BJ (cell line): ENCODE measurements around the gene ZSWIM9. TPM values are rescaled to one million over a fixed set of nuclear protein-coding genes. Genes with fewer than 3 reads are reported as not detected.
"Not testable (repeated sequence)": the region's sequence is repeated elsewhere in the genome, so short reads cannot be mapped to it uniquely, and the experiment has no call there.

Experiments used
- CTCF ChIA-PET: fragments of 350-600 bp; formaldehyde crosslinking; extraction: SDS; loops from one replicate; lab custom pipeline; 2021; ENCODE audit warnings: antibody characterized with exemption, inconsistent platforms; lab: Yijun Ruan, JAX
- POLR2A ChIA-PET: fragments of 300-600 bp; sonication (Branson Sonifier 250); formaldehyde crosslinking; extraction: SDS; loops from one replicate; lab custom pipeline; 2021; ENCODE audit warnings: antibody characterized with exemption; lab: Charles Lee
- DNase-seq: peaks from one replicate; pipeline ENCODE4 v3.0.0-alpha.2; 2011; ENCODE audit warnings: low read depth
- H3K27me3 ChIP-seq: 2 replicates; pipeline ENCODE4 v1.6.0; 2011; ENCODE audit warnings: low read length; ENCODE audit not compliant: control insufficient read depth, insufficient read depth
- H3K36me3 ChIP-seq: 2 replicates; pipeline ENCODE4 v1.5.1; 2011; ENCODE audit warnings: low read length; ENCODE audit not compliant: control insufficient read depth, insufficient read depth
- H3K4me3 ChIP-seq: 2 replicates; pipeline ENCODE4 v1.5.1; 2011; ENCODE audit warnings: low read depth, mild to moderate bottlenecking, control low read depth, low read length
- polyA plus RNA-seq: library from polyadenylated mRNA; depleted of rRNA; stranded (reverse); fragments of >200 nt; gene quantifications from 2 replicates; pipeline ENCODE4 v1.2.3, GENCODE V29; 2011
- TF ChIP-seq, protein P1 (sequence below): IDR thresholded peaks from 2 replicates; pipeline ENCODE4 v1.5.1; 2011; ENCODE audit warnings: low read depth, mild to moderate bottlenecking, control low read depth, inconsistent platforms, low read length, moderate library complexity; ENCODE audit not compliant: insufficient read depth

The ZSWIM9 gene
- polyA plus RNA-seq, 1 experiment = 0.75 TPM

DNA sequence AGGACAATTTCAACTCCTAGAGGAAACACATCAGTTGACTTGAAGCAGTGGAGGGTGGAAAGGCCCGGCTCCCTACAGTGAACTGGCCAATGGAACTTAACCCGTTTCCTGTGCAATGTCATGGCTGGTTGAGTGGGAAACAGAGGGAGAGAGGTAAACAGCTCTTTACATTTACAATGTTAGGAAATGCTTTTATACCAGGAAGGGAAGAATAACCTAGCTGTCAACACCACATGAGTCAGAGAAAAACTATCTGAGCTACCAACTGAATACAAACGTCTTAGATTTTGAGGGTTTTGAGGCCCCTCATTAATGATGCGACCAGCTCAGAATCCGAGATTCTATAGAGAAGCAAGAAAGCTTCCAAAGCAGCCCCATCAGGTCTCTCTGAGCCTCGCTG, 48.5 kb downstream of the ZSWIM9 start:
- DNase-seq = no peak
- Histone ChIP-seq H3K36me3 (no peaks in the 10 kb centered on the region), H3K27me3 (no peaks in the 10 kb centered on the region), H3K4me3 (no peak overlapping the region)
- TF ChIP-seq, protein P1, sequence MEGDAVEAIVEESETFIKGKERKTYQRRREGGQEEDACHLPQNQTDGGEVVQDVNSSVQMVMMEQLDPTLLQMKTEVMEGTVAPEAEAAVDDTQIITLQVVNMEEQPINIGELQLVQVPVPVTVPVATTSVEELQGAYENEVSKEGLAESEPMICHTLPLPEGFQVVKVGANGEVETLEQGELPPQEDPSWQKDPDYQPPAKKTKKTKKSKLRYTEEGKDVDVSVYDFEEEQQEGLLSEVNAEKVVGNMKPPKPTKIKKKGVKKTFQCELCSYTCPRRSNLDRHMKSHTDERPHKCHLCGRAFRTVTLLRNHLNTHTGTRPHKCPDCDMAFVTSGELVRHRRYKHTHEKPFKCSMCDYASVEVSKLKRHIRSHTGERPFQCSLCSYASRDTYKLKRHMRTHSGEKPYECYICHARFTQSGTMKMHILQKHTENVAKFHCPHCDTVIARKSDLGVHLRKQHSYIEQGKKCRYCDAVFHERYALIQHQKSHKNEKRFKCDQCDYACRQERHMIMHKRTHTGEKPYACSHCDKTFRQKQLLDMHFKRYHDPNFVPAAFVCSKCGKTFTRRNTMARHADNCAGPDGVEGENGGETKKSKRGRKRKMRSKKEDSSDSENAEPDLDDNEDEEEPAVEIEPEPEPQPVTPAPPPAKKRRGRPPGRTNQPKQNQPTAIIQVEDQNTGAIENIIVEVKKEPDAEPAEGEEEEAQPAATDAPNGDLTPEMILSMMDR = no peak
- ChIA-PET POLR2A (no interaction called here), CTCF (interaction anchor here (1.3 kb wide), 1 partner anchor 41 kb away, joined by 4 read pairs; no protein-coding TSS in a partner anchor)

GRCh38 chr19:48220784-48221183, 50.3 kb downstream of the ZSWIM9 start:
- CTCF ChIA-PET = not testable (repeated sequence)

GRCh38 chr19:48221628-48222027, 51.1 kb downstream of the ZSWIM9 start:
- no peaks in the 10 kb centered on the region for H3K27me3 ChIP-seq
- TF ChIP-seq, protein P1 = no peak
- no peak for DNase-seq
- no peak overlapping the region for H3K4me3 ChIP-seq
- CTCF ChIA-PET = no interaction called here
- POLR2A ChIA-PET = no interaction called here
- H3K36me3 ChIP-seq = no peaks in the 10 kb centered on the region

More at GRCh38 chr19:48220784-48221183, 50.3 kb downstream of the ZSWIM9 start:
- POLR2A ChIA-PET, H3K36me3 ChIP-seq, H3K4me3 ChIP-seq, DNase-seq, H3K27me3 ChIP-seq: not testable (repeated sequence)

- H3K36me3 ChIP-seq = 0 out of 2 replicates have a peak, but pooled peaks cover 2% of the 10 kb centered on the region
- TF ChIP-seq, protein P1 = no peak
- no peaks in the 10 kb centered on the region for H3K27me3 ChIP-seq
- H3K4me3 ChIP-seq = no peak overlapping the region
- ChIA-PET POLR2A (no interaction called here), CTCF (no interaction called here)
- no peak for DNase-seq
Observed at GRCh38 chr19:48230555-48231129, 60.2 kb downstream of the ZSWIM9 start.

DNA sequence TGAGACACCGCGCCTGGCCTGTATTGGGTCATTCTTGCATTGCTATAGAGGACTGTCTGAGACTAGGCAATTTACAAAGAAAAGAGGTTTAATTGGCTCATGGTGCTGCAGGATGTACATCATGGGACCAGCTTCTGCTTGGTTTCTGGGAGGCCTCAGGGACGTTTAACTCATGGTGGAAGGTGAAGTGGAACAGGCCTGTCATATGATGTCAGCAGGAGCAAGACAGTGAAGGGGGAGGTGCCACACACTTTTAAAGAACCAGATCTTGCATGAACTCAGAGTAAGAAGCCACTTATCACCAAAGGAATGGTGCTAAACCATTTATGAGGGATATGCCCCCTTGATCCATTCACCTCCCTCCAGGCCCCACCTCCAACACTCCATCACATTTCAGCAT, 66.6 kb downstream of the ZSWIM9 start:
- no peaks in the 10 kb centered on the region for H3K27me3 ChIP-seq
- H3K36me3 ChIP-seq = no peaks in the 10 kb centered on the region
- CTCF ChIA-PET = no interaction called here
- no peak overlapping the region for H3K4me3 ChIP-seq
- POLR2A ChIA-PET = no interaction called here
- TF ChIP-seq, protein P1 = no peak
- no peak for DNase-seq

GRCh38 chr19:48239120-48239519, 68.6 kb downstream of the ZSWIM9 start:
- DNase-seq = no peak
- Histone ChIP-seq H3K36me3 (no peaks in the 10 kb centered on the region), H3K4me3 (no peak overlapping the region), H3K27me3 (no peaks in the 10 kb centered on the region)
- ChIA-PET POLR2A (no interaction called here), CTCF (interaction anchor here (1.2 to 1.3 kb wide), 2 partner anchors 23 to 152 kb away, joined by 3 to 4 read pairs; partner anchors contain the start of gene KDELR1)
- TF ChIP-seq, protein P1 = no peak
